HEK293 (cell line): ENCODE data around the gene EIF5A.

Experiments used
- CTCF ChIP-seq: fragments of 450-650 bp; formaldehyde crosslinking; IDR thresholded peaks from 2 replicates; pipeline ENCODE4 v1.5.1; 2016; ENCODE audit warnings: missing biosample characterization, missing genetic modification characterization
- KLF1 ChIP-seq: fragments of 450-650 bp; formaldehyde crosslinking; IDR thresholded peaks from 2 replicates; pipeline ENCODE4 v1.5.1; 2016; ENCODE audit warnings: missing biosample characterization, missing genetic modification characterization
- MEIS1 ChIP-seq: sonication (generic); formaldehyde crosslinking; IDR thresholded peaks from 2 replicates; pipeline ENCODE4 v1.8.1; 2022; ENCODE audit warnings: missing genetic modification reagents, mild to moderate bottlenecking, borderline replicate concordance
- MZF1 ChIP-seq: fragments of 450-650 bp; formaldehyde crosslinking; IDR thresholded peaks from 2 replicates; pipeline ENCODE4 v1.5.1; 2017; ENCODE audit warnings: missing biosample characterization, missing genetic modification characterization, borderline replicate concordance
- PBX3 ChIP-seq: sonication (generic); formaldehyde crosslinking; IDR thresholded peaks from 2 replicates; pipeline ENCODE4 v1.8.1; 2022; ENCODE audit warnings: mild to moderate bottlenecking, moderate library complexity, missing genetic modification reagents

DNA sequence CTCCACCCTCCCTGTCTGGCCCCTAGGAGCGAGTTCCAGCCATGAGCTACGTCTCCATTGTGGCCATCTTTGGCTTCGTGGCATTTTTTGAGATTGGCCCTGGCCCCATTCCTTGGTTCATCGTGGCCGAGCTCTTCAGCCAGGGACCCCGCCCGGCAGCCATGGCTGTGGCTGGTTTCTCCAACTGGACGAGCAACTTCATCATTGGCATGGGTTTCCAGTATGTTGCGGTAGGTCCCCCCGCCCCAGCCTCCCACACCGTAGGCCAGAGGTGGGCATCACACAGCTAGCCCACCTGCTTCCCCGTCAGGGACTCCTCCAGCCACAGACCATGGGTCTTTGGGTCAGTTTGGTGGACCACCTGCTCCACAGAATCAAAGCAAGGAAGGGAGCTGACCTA lies 21.7 kb upstream of the EIF5A start:
- TF ChIP-seq MEIS1 (no peak), KLF1 (tag by site-specific recombination) (no peak), PBX3 (CRISPR knock-in tag) (no peak), MZF1 (no peak), CTCF (tag by site-specific recombination) (no peak)
